Measurements from ENCODE around the gene PACS1. TPM values are rescaled to one million over a fixed set of nuclear protein-coding genes. Genes with fewer than 3 reads are reported as not detected.

Gene PACS1
- total RNA-seq, 2 experiments from 2014 or later: 109 TPM

DNA sequence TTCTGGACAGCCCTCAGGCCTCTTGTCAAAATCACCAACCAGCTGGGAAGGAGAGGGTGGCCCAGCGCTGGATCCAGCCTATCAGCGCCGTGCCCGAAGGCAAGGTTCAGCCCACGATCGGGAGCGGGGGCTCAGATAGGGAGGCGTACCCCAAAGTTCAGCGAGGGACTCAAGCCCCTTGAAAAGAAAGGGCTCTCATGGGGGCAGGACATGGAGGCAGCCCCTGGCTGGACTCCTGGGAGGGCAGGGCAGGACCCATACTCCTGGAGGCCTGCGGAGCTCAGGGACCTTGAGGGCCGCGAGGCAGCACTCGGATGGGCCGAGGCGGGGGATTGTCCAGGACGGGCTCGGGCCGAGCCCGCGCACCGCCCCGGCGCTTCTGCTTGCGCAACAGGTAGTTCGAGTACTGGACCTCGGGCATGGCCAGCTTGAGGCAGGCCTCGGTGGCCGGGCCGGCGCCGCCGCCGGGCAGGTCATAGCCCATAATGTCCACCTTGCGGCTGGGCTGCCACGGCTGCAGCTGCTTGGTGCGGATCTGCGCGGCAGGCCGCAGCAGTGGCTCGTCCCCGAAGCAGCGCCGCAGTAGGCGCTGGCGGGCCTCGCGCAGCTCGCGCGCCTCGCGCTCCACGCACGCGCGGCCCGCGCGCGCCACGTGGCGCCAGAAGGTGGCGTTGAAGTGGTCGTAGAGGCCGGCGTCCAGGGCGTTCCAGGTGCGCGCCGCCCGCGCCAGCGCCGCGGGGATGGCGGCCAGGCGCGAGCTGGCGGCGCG lies 27.7 kb upstream of the PACS1 start:
- H3K27me3 Mint-ChIP-seq: no peaks in the 10 kb centered on the region
- no peak overlapping the region for H3K4me3 Mint-ChIP-seq
- peaks cover 13% of the 10 kb centered on the region for H3K4me1 Mint-ChIP-seq
- H3K27ac Mint-ChIP-seq: no peak overlapping the region
- no peaks in the 10 kb centered on the region for H3K9me3 Mint-ChIP-seq
- DNase-seq: no peak
- ChIA-PET POLR2A (no interaction called here), CTCF (interaction anchor here (0.6 to 1.3 kb wide), 3 partner anchors 8 to 348 kb away, joined by 3 to 4 read pairs (median 3); no protein-coding TSS in a partner anchor)
- no peaks in the 10 kb centered on the region for H3K36me3 Mint-ChIP-seq (ENCODE audit: low read depth)

DNA sequence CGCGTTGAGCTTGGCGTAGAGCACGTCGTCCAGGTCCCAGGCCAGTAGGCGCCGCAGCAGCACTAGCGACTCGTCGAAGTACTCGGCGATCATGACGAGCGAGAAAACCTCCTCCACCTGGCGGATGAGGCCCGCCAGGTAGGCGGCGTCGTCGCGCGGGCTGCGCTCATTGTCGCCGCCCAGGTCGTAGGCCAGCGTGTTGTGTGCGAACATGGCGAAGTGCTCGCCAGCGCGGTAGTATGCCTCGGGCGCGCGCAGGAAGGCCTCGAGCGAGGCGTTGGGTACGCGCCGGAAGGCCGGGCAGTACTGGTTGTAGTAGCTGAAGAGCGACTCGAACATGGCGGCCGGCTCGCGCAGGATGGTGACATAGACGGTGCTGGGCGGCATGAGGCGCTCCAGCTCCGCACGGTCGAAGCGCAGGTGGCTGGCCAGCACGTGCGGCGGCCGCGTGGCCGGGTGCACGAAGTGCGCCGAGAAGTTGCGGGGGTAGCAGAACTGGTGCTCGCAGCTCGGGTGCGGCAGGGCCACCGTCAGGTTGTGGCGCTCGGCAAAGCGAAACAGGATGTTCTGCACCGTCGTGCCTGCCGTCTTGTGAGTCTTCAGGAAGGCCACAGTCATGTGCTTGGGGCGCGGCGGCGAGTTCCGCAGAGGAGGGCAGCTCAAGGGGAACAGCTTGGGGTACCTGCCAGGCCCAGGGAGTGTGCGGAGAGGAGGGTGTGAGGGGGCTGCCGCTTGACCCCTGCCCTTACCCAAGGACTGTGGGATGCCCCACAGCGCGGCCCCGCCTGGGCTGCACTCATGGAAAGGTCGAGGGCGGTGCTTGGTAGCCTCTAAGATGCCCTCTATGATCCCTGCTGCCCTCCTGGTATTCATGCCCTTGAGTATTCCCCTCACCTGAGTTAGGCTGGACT lies 26.8 kb upstream of the PACS1 start:
- Mint-ChIP-seq H3K36me3 (ENCODE audit: low read depth) (no peaks in the 10 kb centered on the region), H3K4me1 (peaks cover 13% of the 10 kb centered on the region), H3K27me3 (no peaks in the 10 kb centered on the region), H3K4me3 (no peak overlapping the region), H3K27ac (no peak overlapping the region), H3K9me3 (no peaks in the 10 kb centered on the region)
- ChIA-PET POLR2A (no interaction called here), CTCF (interaction anchor here (0.6 to 2.8 kb wide), 5 partner anchors 12 to 349 kb away, joined by 3 to 28 read pairs (median 5); no protein-coding TSS in a partner anchor)
- no peak for DNase-seq

DNA sequence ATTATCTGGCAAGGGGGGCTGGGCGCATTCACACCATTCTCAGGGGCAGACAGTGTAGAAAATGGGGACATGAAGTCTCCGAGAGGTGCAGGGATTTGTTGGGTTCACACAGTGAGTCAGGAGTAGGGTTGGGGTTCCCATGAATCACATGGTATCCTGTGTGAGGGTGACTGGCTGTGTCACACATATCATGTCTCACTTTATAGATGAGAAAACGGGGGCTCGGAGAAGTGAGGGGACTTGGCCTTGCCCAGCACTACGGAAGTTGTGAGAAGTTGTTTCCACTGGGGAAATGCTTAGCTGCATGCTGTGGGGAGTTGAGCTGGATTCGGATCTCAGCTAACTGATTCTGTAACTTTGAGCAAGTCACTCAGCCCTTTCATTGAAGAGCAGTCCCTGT lies 25.3 kb upstream of the PACS1 start:
- POLR2A ChIA-PET: no interaction called here
- CTCF ChIA-PET: interaction anchor here (0.6 to 3.5 kb wide), 21 partner anchors 9 to 526 kb away, joined by 3 to 28 read pairs (median 4); partner anchors contain the start of gene FIBP
- Mint-ChIP-seq H3K9me3 (no peaks in the 10 kb centered on the region), H3K4me1 (peaks cover 20% of the 10 kb centered on the region), H3K27ac (no peak overlapping the region), H3K27me3 (peaks cover 2% of the 10 kb centered on the region), H3K4me3 (no peak overlapping the region), H3K36me3 (ENCODE audit: low read depth) (no peaks in the 10 kb centered on the region)
- DNase-seq: no peak

DNA sequence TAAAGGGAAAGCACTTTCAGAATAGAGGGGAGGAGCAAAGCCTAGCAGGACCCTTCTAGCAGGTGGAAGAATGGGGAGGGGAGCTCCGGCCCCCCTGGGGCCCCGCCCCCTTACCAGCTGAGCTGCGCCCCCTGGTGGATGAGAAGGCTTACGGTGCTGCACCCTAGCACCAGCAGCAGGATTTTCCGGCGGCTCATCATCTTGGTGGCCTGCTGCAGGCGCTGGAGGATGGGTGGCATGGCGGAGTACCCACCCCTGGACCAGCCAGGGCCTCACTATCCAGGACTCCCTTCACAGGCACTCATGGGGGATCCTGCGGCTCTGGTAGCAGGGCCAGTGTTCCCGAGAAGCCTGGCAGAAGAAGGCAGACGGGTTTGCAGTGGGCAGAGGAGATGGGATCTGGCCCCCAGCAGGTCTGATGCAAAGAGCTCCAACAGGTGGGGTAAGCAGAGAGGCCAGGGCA lies 24.9 kb upstream of the PACS1 start:
- no peaks in the 10 kb centered on the region for H3K36me3 Mint-ChIP-seq (ENCODE audit: low read depth)
- CTCF ChIA-PET: interaction anchor here (0.6 to 3.5 kb wide), 24 partner anchors 9 to 504 kb away, joined by 3 to 28 read pairs (median 4); partner anchors contain the start of genes CCDC85B and FIBP
- H3K27me3 Mint-ChIP-seq: peaks cover 2% of the 10 kb centered on the region
- H3K9me3 Mint-ChIP-seq: no peaks in the 10 kb centered on the region
- POLR2A ChIA-PET: no interaction called here
- peak; percentile 87 for DNase-seq
- no peak overlapping the region for H3K27ac Mint-ChIP-seq
- H3K4me3 Mint-ChIP-seq: no peak overlapping the region
- H3K4me1 Mint-ChIP-seq: peaks cover 20% of the 10 kb centered on the region

DNA sequence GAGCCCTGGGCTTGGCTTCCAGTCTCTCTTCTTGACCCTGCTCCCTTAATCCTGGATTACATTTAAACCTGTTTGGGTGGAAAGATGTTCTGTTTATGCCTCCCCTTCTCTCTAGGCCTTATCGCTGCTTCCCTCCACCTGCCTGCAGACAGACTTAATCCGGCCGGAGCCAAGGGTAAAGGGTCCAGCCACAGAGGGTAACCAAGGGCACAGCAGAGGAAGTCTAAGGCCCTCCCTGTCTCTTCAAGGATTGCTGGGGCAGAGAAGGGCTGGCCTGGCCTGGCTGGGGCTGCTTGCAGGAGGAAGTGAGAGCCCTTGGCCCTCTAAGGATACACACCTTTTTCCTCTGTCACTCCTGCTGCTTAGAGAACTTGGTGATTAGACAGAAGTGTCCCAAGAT lies 23.2 kb upstream of the PACS1 start:
- Mint-ChIP-seq H3K36me3 (ENCODE audit: low read depth) (no peaks in the 10 kb centered on the region), H3K27me3 (peaks cover 2% of the 10 kb centered on the region), H3K4me3 (no peak overlapping the region), H3K4me1 (peaks cover 31% of the 10 kb centered on the region), H3K27ac (no peak overlapping the region), H3K9me3 (no peaks in the 10 kb centered on the region)
- ChIA-PET CTCF (interaction anchor here (0.6 to 3.5 kb wide), 6 partner anchors 16 to 158 kb away, joined by 3 to 26 read pairs (median 4); partner anchors contain the start of gene FIBP), POLR2A (no interaction called here)
- DNase-seq: no peak

DNA sequence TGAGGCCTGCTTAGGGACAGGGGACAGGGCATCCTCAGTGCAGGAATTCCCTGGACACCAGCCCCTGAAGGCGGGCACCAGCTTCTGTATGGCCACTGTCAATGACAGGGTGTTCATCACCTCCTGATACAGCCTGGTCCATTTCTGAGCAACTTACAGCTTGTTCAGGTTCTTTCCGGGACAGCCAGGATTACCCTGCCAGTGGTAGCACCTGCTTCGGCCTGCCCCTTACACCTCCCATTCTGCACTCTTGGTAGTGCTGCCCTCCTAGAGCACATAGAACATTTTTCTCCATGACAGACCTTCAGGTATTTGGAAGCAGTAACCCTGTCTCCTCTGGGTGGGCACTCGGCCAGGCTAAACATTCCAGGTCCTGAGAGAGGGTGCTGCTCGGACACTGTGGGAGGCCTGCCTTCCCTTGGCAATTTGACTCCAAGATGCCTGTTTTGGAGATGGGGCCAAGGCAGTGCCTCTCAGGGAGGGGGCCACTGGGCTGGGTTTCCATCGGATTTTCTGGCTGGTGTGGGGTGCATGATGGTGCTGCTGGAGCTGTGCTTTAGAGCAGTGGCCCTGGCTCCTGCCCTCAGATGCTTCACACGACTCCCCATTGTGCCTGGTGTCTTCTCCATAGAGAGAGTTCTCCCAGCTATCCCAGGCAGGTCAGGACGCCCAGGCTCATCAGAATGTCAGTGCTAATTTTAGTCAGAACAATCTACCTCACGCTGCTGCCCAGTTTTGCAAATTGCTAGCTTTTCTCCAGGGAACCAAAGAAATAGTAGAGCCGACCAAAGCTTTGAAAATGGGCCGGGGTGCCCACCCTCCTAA lies 22.3 kb upstream of the PACS1 start:
- peaks cover 2% of the 10 kb centered on the region for H3K27me3 Mint-ChIP-seq
- POLR2A ChIA-PET: no interaction called here
- CTCF ChIA-PET: interaction anchor here (1.0 to 1.3 kb wide), 3 partner anchors 15 to 139 kb away, joined by 3 to 5 read pairs (median 3); no protein-coding TSS in a partner anchor
- DNase-seq: no peak
- no peak overlapping the region for H3K27ac Mint-ChIP-seq
- H3K4me3 Mint-ChIP-seq: no peak overlapping the region
- H3K36me3 Mint-ChIP-seq (ENCODE audit: low read depth): peaks cover 5% of the 10 kb centered on the region
- peaks cover 36% of the 10 kb centered on the region for H3K4me1 Mint-ChIP-seq
- H3K9me3 Mint-ChIP-seq: no peaks in the 10 kb centered on the region

DNA sequence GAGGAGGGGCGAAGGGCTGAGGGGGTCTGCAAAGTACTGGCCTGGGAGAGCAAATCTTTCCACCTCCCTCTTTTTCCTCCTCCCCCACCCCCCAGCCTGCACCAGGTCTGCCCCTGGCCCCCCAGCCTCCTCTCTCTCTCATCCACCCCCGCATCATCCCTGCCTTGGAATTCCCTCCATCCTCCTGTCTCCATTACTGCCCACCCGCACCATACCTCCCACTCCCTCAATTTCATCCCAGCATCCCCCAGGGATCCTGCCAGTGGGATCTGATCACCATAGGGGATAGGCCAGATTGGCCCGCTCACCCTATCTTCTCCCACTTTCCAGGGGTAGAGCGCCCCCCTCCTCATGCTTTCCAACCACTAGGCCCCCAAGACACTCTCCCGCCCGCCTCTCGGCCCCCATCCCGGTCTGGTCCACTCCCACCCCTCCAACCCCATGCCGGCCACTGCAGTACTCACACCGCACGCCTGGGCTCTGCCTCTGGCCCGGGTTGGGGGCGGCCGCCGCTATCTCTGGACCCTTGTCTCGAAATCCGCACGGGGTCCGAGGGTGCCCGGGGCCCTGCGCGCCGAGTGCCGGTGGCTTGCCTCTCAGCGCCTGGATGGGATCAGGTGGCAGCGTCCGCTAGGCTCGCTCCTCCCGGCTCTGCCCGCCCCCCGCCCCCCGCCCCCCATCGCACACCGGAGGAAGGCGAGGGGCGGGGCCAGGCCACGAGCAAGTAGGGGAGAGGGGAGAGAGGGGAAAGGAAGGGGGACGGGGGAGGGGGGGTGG lies 21.3 kb upstream of the PACS1 start, which contains the start of gene GAL3ST3:
GAL3ST3 (minus strand) TSS at position 615 of the 777 bp plus-strand sequence. CDS start 3,746 bp downstream, outside the sequence.
- DNase-seq: no peak
- ChIA-PET CTCF (interaction anchor here (0.9 to 1.2 kb wide), 3 partner anchors 11 to 138 kb away, joined by 3 read pairs; no protein-coding TSS in a partner anchor), POLR2A (no interaction called here)
- Mint-ChIP-seq H3K9me3 (no peaks in the 10 kb centered on the region), H3K27me3 (peaks cover 2% of the 10 kb centered on the region), H3K4me1 (peaks cover 44% of the 10 kb centered on the region), H3K36me3 (ENCODE audit: low read depth) (peaks cover 14% of the 10 kb centered on the region), H3K4me3 (no peak within 1 kb of the TSS), H3K27ac (peak within 1 kb of the TSS; percentile 25)

DNA sequence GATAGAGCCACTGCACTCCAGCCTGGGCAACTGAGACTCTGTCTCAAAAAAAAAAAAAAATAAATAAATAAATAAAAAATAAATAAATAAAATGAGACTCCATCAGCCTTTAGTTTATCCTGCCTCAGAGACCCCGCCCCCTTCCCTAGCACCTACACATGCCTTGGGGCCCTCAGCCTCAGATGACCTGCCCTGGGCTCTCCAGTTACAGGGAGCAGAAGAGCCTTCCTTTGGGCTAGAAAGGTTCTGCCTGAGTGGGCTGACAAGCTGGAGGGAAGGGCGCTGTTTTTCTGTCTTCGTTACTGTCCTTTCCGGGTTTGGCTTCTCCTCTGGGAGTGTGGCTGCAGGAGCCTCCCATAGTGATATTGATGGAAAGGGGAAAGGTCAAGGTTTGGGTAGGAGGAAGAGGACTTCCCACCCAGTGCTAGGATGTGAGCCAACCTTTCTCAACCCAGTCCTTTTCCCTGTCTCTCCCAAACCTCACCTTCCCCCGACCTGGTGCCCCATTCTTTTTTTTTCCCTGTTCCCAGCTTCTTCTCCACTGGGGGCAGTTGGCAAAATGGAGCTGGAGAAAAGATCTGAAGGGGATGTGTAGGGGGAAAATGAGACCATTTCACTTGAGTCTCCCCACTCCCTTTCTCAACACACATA lies 19.4 kb upstream of the PACS1 start:
- CTCF ChIA-PET: interaction anchor here (0.8 to 8.2 kb wide), 5 partner anchors 9 to 191 kb away, joined by 4 to 66 read pairs (median 4); partner anchors contain the start of genes MUS81 and PACS1
- H3K4me3 Mint-ChIP-seq: peak overlapping the region; percentile 100
- peaks cover 2% of the 10 kb centered on the region for H3K27me3 Mint-ChIP-seq
- no peak for DNase-seq
- H3K9me3 Mint-ChIP-seq: no peaks in the 10 kb centered on the region
- H3K27ac Mint-ChIP-seq: peak overlapping the region; percentile 95
- peaks cover 42% of the 10 kb centered on the region for H3K4me1 Mint-ChIP-seq
- H3K36me3 Mint-ChIP-seq (ENCODE audit: low read depth): peaks cover 27% of the 10 kb centered on the region
- POLR2A ChIA-PET: no interaction called here

DNA sequence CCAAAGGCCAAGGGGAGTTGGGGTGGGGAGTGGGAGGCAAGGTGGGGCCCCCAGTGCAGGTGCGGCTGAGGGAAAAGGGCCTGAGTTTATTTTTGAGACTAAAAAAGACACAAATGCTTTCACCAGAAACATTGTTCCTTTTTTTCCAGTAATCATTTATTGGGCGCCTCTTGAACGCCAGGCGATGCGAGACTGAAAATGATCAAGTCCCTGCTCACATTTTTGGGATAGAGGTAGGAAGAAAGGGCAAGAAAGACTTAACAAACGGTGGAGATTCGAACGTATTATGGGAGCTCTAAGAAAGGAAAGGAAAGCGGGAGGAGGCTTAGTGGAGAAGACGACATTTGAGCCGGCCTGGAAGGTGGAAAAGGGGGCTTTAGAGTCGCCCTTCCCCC lies 18.7 kb upstream of the PACS1 start:
- CTCF ChIA-PET: interaction anchor here (0.8 to 8.2 kb wide), 4 partner anchors 19 to 192 kb away, joined by 4 to 66 read pairs (median 4); partner anchors contain the start of genes MUS81 and PACS1
- no peak for DNase-seq
- POLR2A ChIA-PET: no interaction called here

DNA sequence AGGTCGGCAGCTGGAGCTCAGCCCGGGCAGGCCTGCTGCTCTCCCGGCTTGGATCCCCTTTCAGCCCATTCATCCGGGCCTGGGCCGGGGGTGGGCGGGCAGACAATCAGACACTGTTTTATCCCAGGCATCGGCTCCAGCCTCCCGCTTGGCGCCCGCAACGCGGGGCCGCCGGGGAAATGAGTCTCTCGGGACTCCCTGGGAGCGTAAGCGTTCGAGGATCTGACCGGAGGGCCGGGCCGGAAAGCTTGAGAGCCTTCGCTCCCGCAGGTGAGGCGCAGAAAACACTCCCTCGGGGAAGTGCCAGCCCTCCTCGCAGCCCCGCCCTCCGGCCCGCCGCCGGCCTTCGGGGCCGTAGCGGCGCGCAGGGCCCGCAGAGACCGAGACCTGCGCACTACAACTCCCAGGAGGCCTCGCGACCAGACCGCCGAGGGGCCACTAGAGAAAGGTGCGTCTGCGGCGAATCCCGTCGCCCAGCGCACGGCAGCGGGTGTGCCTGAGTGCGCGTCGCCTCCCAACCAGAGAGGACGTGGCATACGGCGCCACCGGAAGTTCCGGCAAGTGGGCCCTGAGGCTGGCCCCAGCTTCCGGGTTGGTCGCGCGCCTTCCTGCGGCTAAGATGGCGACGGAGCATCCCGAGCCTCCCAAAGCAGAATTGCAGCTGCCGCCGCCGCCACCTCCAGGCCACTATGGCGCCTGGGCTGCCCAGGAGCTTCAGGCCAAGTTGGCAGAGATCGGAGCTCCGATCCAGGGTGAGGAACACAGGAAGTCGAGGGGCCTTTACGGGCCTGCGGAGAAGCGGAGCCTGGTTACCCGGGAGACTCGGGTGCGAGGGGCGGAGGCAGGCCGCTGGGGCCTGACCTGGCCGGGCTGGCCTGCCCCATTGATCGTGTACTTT lies 18.1 kb upstream of the PACS1 start, which contains the start of gene SF3B2:
SF3B2 (plus strand) TSS at position 599 of the 898 bp plus-strand sequence; CDS start at position 620, 21 bp downstream.
- H3K36me3 Mint-ChIP-seq (ENCODE audit: low read depth): peaks cover 33% of the 10 kb centered on the region
- POLR2A ChIA-PET: interaction anchor here (0.5 to 0.6 kb wide), 2 partner anchors 144 to 1398 kb away, joined by 4 to 14 read pairs; no protein-coding TSS in a partner anchor
- H3K27ac Mint-ChIP-seq: peak within 1 kb of the TSS; percentile 95
- no peaks in the 10 kb centered on the region for H3K9me3 Mint-ChIP-seq
- H3K4me3 Mint-ChIP-seq: peak within 1 kb of the TSS; percentile 100
- peaks cover 40% of the 10 kb centered on the region for H3K4me1 Mint-ChIP-seq
- H3K27me3 Mint-ChIP-seq: peaks cover 2% of the 10 kb centered on the region
- CTCF ChIA-PET: interaction anchor here (0.9 to 8.2 kb wide), 10 partner anchors 11 to 340 kb away, joined by 3 to 66 read pairs (median 4); partner anchors contain the start of genes KAT5, MUS81 and PACS1
- DNase-seq: peak; percentile 98

More for the DNA sequence above, 18.7 kb upstream of the PACS1 start:
- Mint-ChIP-seq H3K9me3 (no peaks in the 10 kb centered on the region), H3K27ac (peak overlapping the region; percentile 95), H3K36me3 (ENCODE audit: low read depth) (peaks cover 28% of the 10 kb centered on the region), H3K27me3 (peaks cover 2% of the 10 kb centered on the region), H3K4me3 (peak overlapping the region; percentile 100), H3K4me1 (peaks cover 40% of the 10 kb centered on the region)

Measured in activated CD4-positive, alpha-beta T cell treated with anti-CD3 and anti-CD28 coated beads, Interleukin-2, amount 10 ng/mL, durations not matched to agents 7 days and 5 days (primary cell).